Psoas muscle (tissue), 8 donors: ENCODE results near the gene ZNF292. TPM values are rescaled to one million over a fixed set of nuclear protein-coding genes. Genes with fewer than 3 reads are reported as not detected.

Experiments
- ATAC-seq, 4 donors: fragments of 200-7000 bp; cut with Tn5 transposase; one replicate each; pipeline ENCODE4 v1.9.1; 2020; ENCODE audit warnings: moderate library complexity in 3 of 4, mild to moderate bottlenecking in 2 of 4
- DNase-seq, 2 donors: peaks; one replicate each; pipeline ENCODE4 v3.0.0-alpha.2; 2020
- H3K27ac ChIP-seq: fragments of 200-600 bp; one replicate; pipeline ENCODE4 v1.8.0; 2022
- H3K27me3 ChIP-seq, 3 donors: fragments of 200-600 bp in 1 of 3; one replicate each; pipeline versions ENCODE4 v1.6.1 to v1.8.0; 2013 to 2022; ENCODE audit warnings: low read length in 2 of 3, mild to moderate bottlenecking in 2 of 3, moderate library complexity in 1 of 3; ENCODE audit not compliant: insufficient read depth in 3 of 3
- H3K36me3 ChIP-seq, 2 donors: fragments of 200-600 bp in 1 of 2; one replicate each; pipeline versions ENCODE4 v1.6.1 to v1.8.0; 2013 to 2022; ENCODE audit warnings: low read depth in 1 of 2, mild to moderate bottlenecking in 1 of 2, moderate library complexity in 1 of 2; ENCODE audit not compliant: insufficient read depth in 1 of 2
- H3K4me1 ChIP-seq: fragments of 200-600 bp; one replicate; pipeline ENCODE4 v1.8.0; 2022
- H3K4me3 ChIP-seq: fragments of 200-600 bp; one replicate; pipeline ENCODE4 v1.8.0; 2022; ENCODE audit warnings: mild to moderate bottlenecking
- H3K9me3 ChIP-seq: fragments of 200-600 bp; one replicate; pipeline ENCODE4 v1.8.0; 2022
- CTCF ChIP-seq: fragments of 200-600 bp; IDR thresholded peaks from one replicate; pipeline ENCODE4 v1.8.0; 2022; ENCODE audit warnings: antibody characterized with exemption
- WGBS, 3 donors: extraction: QIAGEN DNeasy Blood & Tissue Kit; methylation state at CpG; one replicate each; pipeline versions ENCODE4 v1.1.6 to v1.1.7; 2013; 5-methylcytosine and 5-hydroxymethylcytosine counted together
- intact Hi-C, 2 donors: fragments of 100-400 bp; cut with DNase I; formaldehyde crosslinking; loops; one replicate each; pipeline versions ENCODE4 v1.11.0 to v1.14.2; 2022
- polyA plus RNA-seq, 3 donors: library from polyadenylated mRNA; stranded (reverse); fragments of 200-250 nt; gene quantifications; one replicate each; pipeline ENCODE4 v1.2.3, GENCODE V29; 2013
- total RNA-seq, 4 donors: library from RNA; stranded (reverse); fragmentation: NEBNext Ultra II Directional in 2 of 4; extraction: Animal tissue kit (Norgen Biotek cat#: 25700) in 2 of 4; gene quantifications; one replicate each; pipeline versions ENCODE4 v1.2.1 to v1.2.4, GENCODE V29; 2021 to 2023
- donor health status: healthy with polysubstance abuse.
- donor health status: DM: no; HTN: no; CAD: no; lungs with moderate emphysema.
- donor health status: Bipolar disorder and iron deficiency.
- donor health status: healthy.
- donor health status: DM: yes; HTN: yes; CAD: no.
- donor health status: DM: no; HTN: no; CAD: no.
- donor health status: DM: no; HTN: no; CAD: no.
- donor health status: DM: yes; HTN: yes; CAD: no.

The ZNF292 gene
- total and polyA plus RNA-seq, 7 donors: 1.9 to 21.3 (median 16.7) TPM

DNA sequence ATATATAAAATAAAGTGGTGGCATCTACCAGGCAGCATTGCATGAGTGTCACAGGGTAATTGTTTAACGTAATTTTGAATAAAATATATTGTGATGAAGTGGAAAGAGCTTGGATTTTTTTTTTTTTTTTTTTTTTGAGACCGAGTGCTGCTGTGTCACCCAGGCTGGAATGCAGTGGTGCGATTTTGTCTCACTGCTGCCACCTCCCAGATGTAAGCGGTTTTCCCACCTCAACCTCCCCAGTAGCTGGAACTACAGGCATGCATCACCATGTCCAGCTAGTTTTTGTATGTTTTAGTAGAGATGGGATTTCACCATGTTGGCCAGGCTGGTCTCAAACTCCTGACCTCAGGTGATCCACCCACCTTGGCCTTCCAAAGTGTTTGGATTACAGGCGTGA lies 85.9 kb downstream of the ZNF292 start:
- no peak for ATAC-seq

DNA sequence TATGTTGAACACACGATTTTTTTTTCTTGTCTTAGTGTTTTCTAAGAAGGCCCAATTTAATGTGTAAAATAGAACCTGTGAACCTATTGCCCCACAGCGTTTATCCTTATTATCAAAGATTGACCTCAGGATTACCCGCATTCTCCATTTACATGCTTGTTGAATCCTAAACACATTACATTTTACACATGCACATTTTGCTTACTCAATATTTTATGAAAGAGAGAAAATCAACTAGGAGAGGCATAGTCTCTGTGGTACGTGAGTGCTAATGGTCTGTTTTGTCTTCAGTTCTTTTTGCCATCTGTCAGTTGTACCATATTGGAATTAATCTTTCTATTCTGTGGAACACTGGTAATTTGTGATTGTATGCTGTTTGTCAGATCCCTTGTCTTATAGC lies 86.9 kb downstream of the ZNF292 start:
- peaks cover 0 to 51% of the 10 kb centered on the region in 2 donors for H3K36me3 ChIP-seq
- TF ChIP-seq CTCF: no peak
- H3K27ac ChIP-seq: no peak overlapping the region
- no peaks in the 10 kb centered on the region for H3K27me3 ChIP-seq
- no peaks in the 10 kb centered on the region for H3K9me3 ChIP-seq
- ATAC-seq: no peak
- 87 to 91% (median 87%) methylated on average over 4 of the region's 4 CpGs for WGBS, 3 donors
- intact Hi-C loops: loop anchor here in 1 of 2 donors (5.0 kb wide), 1 partner anchor 90 kb away; no protein-coding TSS in a partner anchor
- no peak overlapping the region for H3K4me3 ChIP-seq
- H3K4me1 ChIP-seq: no peaks in the 10 kb centered on the region
- DNase-seq: no peak

More for the DNA sequence above, 85.9 kb downstream of the ZNF292 start:
- Histone ChIP-seq H3K27me3 (no peaks in the 10 kb centered on the region), H3K4me3 (no peak overlapping the region), H3K36me3 (peaks cover 0 to 46% of the 10 kb centered on the region in 2 donors), H3K27ac (no peak overlapping the region), H3K9me3 (no peaks in the 10 kb centered on the region), H3K4me1 (no peaks in the 10 kb centered on the region)
- intact Hi-C loops: loop anchor here in 1 of 2 donors (5.0 kb wide), 1 partner anchor 89 kb away; no protein-coding TSS in a partner anchor
- no peak for TF ChIP-seq CTCF
- no peak for DNase-seq
- WGBS, 3 donors: 96 to 99% (median 96%) methylated on average over 5 of the region's 5 CpGs

- no peaks in the 10 kb centered on the region for H3K27me3 ChIP-seq
- no peak for TF ChIP-seq CTCF
- no peak for ATAC-seq
- DNase-seq: no peak
- H3K27ac ChIP-seq: no peak overlapping the region
- intact Hi-C loops: loop anchor here in 1 of 2 donors (5.0 kb wide), 1 partner anchor 92 kb away; no protein-coding TSS in a partner anchor
- no peaks in the 10 kb centered on the region for H3K9me3 ChIP-seq
- H3K4me1 ChIP-seq: no peaks in the 10 kb centered on the region
- no peak overlapping the region for H3K4me3 ChIP-seq
- H3K36me3 ChIP-seq: peaks cover 0 to 64% of the 10 kb centered on the region in 2 donors
Observed at GRCh38 chr6:87243812-87244211, 88.4 kb downstream of the ZNF292 start.

DNA sequence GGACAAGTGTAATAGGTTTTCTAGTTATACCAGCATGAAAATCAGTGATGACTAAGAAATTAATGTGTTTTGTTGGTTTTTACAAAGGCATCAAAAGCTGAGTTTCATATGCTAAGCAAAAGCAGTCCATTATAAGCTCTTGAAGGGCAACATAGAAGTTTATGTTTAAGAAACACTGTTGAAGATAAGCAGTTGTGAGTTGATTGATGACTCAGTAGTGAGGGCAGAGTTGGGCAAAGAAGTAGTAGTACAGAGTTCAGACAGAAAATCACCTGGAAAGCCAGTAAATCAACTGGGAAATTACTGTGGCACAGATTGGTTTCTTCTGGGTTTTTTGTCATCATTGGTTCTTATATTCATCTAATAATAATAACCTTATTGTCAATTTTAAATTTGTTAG lies 89.0 kb downstream of the ZNF292 start:
- no peaks in the 10 kb centered on the region for H3K27me3 ChIP-seq
- intact Hi-C loops: loop anchor here in 1 of 2 donors (5.0 kb wide), 1 partner anchor 92 kb away; no protein-coding TSS in a partner anchor
- peaks cover 0 to 70% of the 10 kb centered on the region in 2 donors for H3K36me3 ChIP-seq
- no peaks in the 10 kb centered on the region for H3K9me3 ChIP-seq
- DNase-seq (no peak), ATAC-seq (no peak)
- H3K27ac ChIP-seq: no peak overlapping the region
- TF ChIP-seq CTCF: no peak
- no peak overlapping the region for H3K4me3 ChIP-seq
- H3K4me1 ChIP-seq: no peaks in the 10 kb centered on the region

DNA sequence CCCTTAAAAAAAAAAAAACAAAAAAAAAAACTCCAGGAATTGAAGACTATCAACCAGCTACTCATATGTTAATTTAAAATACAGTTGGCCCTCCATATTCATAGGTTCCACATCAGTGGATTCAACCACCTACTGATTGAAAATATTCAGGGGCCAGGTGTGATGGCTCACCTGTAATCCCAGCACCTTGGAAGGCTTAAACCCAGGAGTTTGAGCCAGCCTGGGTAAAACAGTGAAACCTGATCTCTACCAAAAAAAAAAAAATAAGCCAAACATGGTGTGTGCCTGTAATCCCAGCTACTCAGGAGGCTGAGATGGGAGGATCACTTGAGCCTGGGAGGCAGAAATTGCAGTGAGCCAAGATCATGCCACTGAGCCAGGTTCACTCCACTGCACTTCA lies 94.7 kb downstream of the ZNF292 start:
- intact Hi-C loops: no loop called here
- no peak overlapping the region for H3K27ac ChIP-seq
- H3K4me3 ChIP-seq: no peak overlapping the region
- peaks cover 0 to 65% of the 10 kb centered on the region in 2 donors for H3K36me3 ChIP-seq
- H3K4me1 ChIP-seq: no peaks in the 10 kb centered on the region
- no peaks in the 10 kb centered on the region for H3K27me3 ChIP-seq
- no peaks in the 10 kb centered on the region for H3K9me3 ChIP-seq
- TF ChIP-seq CTCF: no peak
- DNase-seq (no peak), ATAC-seq (no peak)
